Neural cell (in vitro differentiated cells): ENCODE measurements around the gene ST6GAL1. TPM values are rescaled to one million over a fixed set of nuclear protein-coding genes. Genes with fewer than 3 reads are reported as not detected.

ENCODE experiments used
- H2AFZ ChIP-seq: fragments of 200-600, 300-800 bp; sonication (generic), shearing (Covaris generic); 2 replicates; pipeline ENCODE4 v1.6.0; 2014; ENCODE audit warnings: low read depth, mild to moderate bottlenecking, antibody characterized with exemption, low read length, moderate library complexity
- H3F3A ChIP-seq: fragments of 200-600 bp; shearing (Covaris generic); 2 replicates; pipeline ENCODE4 v1.6.1; 2016; ENCODE audit warnings: mild to moderate bottlenecking, moderate library complexity, mixed read lengths, antibody characterized with exemption, low read length; ENCODE audit not compliant: insufficient read depth, poor library complexity, severe bottlenecking
- H3K27ac ChIP-seq: fragments of 200-600, 300-800 bp; sonication (generic), shearing (Covaris generic); 2 replicates; pipeline ENCODE4 v1.5.1; 2014; ENCODE audit warnings: mild to moderate bottlenecking, low read length, moderate library complexity
- H3K27me3 ChIP-seq: fragments of 300-800, 200-600 bp; sonication (generic), shearing (Covaris generic); 2 replicates; pipeline ENCODE4 v1.6.0; 2014; ENCODE audit warnings: mild to moderate bottlenecking, low read depth, low read length, moderate library complexity; ENCODE audit not compliant: insufficient read depth
- H3K36me3 ChIP-seq: fragments of 300-800, 200-600 bp; sonication (generic), shearing (Covaris generic); 2 replicates; pipeline ENCODE4 v1.5.1; 2014; ENCODE audit warnings: mild to moderate bottlenecking, antibody characterized with exemption, low read length, moderate library complexity; ENCODE audit not compliant: insufficient read depth
- H3K4me2 ChIP-seq: fragments of 300-800, 200-600 bp; sonication (generic), shearing (Covaris generic); 2 replicates; pipeline ENCODE4 v1.6.0; 2014; ENCODE audit warnings: mild to moderate bottlenecking, low read length
- H3K4me3 ChIP-seq: fragments of 300-800, 200-600 bp; sonication (generic), shearing (Covaris generic); 2 replicates; pipeline ENCODE4 v1.5.1; 2014; ENCODE audit warnings: mild to moderate bottlenecking, low read length, moderate library complexity
- H3K79me2 ChIP-seq: fragments of 200-600 bp; shearing (Covaris generic); replicated peaks from 2 replicates; pipeline ENCODE4 v1.6.0; 2014; ENCODE audit warnings: mild to moderate bottlenecking, low read length, moderate library complexity; ENCODE audit not compliant: insufficient read depth
- H3K9ac ChIP-seq: fragments of 300-800, 200-600 bp; sonication (generic), shearing (Covaris generic); 2 replicates; pipeline ENCODE4 v1.6.1; 2016; ENCODE audit warnings: mild to moderate bottlenecking, low read length, mixed read lengths
- H3K9me2 ChIP-seq: fragments of 200-600 bp; shearing (Covaris generic); 2 replicates; pipeline ENCODE4 v1.6.1; 2016; ENCODE audit warnings: mild to moderate bottlenecking, low read length, mixed read lengths; ENCODE audit not compliant: insufficient read depth
- H3K9me3 ChIP-seq: fragments of 200-600, 300-800 bp; sonication (generic), shearing (Covaris generic); 2 replicates; pipeline ENCODE4 v1.6.1; 2016; ENCODE audit warnings: mild to moderate bottlenecking, mixed run types, low read length, moderate library complexity, mixed read lengths
- H4K20me1 ChIP-seq: fragments of 200-600 bp; shearing (Covaris generic); 2 replicates; pipeline ENCODE4 v1.6.1; 2016; ENCODE audit warnings: mild to moderate bottlenecking, mixed run types; ENCODE audit not compliant: insufficient read depth
- EP300 ChIP-seq: fragments of 450-650 bp; conservative IDR thresholded peaks from 2 replicates; pipeline ENCODE4 v1.6.1; 2014; ENCODE audit warnings: antibody characterized with exemption, mild to moderate bottlenecking, moderate library complexity; ENCODE audit not compliant: poor library complexity, severe bottlenecking
- EZH2 ChIP-seq: fragments of 200-600, 300-800 bp; shearing (Covaris generic), sonication (generic); IDR thresholded peaks from 2 replicates; pipeline ENCODE4 v1.6.1; 2014; ENCODE audit warnings: antibody characterized with exemption, low read length, borderline replicate concordance, mild to moderate bottlenecking; ENCODE audit not compliant: insufficient read depth, poor library complexity, severe bottlenecking
- MXI1 ChIP-seq: fragments of 450-650 bp; conservative IDR thresholded peaks from 2 replicates; pipeline ENCODE4 v1.6.1; 2014; ENCODE audit warnings: antibody characterized with exemption, mild to moderate bottlenecking; ENCODE audit not compliant: poor library complexity, severe bottlenecking
- POLR2AphosphoS5 ChIP-seq: IDR thresholded peaks from 2 replicates; pipeline ENCODE4 v1.6.1; 2012
- RAD21 ChIP-seq: fragments of 450-650 bp; conservative IDR thresholded peaks from 2 replicates; pipeline ENCODE4 v1.6.1; 2014; ENCODE audit warnings: antibody characterized with exemption, mild to moderate bottlenecking, moderate library complexity
- SMC3 ChIP-seq: fragments of 450-650 bp; conservative IDR thresholded peaks from 2 replicates; pipeline ENCODE4 v1.6.1; 2014; ENCODE audit warnings: antibody characterized with exemption, mild to moderate bottlenecking, moderate library complexity; ENCODE audit not compliant: poor library complexity
- TAF1 ChIP-seq: IDR thresholded peaks from 2 replicates; pipeline ENCODE4 v1.6.1; 2012; ENCODE audit warnings: low read depth
- polyA plus RNA-seq: library from polyadenylated mRNA; depleted of rRNA; stranded (reverse); fragments of >200 nt; gene quantifications from 2 replicates; pipeline ENCODE4 v1.2.3, GENCODE V29; 2014
- TF ChIP-seq, protein P1 (sequence below): IDR thresholded peaks from 2 replicates; pipeline ENCODE4 v1.6.1; 2012; ENCODE audit warnings: borderline replicate concordance
- TF ChIP-seq, protein P2 (sequence below): fragments of 450-650 bp; IDR thresholded peaks from 2 replicates; pipeline ENCODE4 v1.5.1; 2014; ENCODE audit warnings: antibody characterized with exemption, mild to moderate bottlenecking, moderate library complexity; ENCODE audit not compliant: poor library complexity, severe bottlenecking

Gene ST6GAL1
- polyA plus RNA-seq, 1 donor from 2014 or later: 17.6 TPM

- H3K27ac ChIP-seq: no peak overlapping the region
- H3K36me3 ChIP-seq: no peaks in the 10 kb centered on the region
- H4K20me1 ChIP-seq: no peaks in the 10 kb centered on the region
- H3K9me2 ChIP-seq: no peaks in the 10 kb centered on the region
- no peaks in the 10 kb centered on the region for H3K9me3 ChIP-seq
- TF ChIP-seq MXI1: no peak
- TF ChIP-seq EZH2: no peak
- TF ChIP-seq EP300: no peak
- TF ChIP-seq, protein P1, sequence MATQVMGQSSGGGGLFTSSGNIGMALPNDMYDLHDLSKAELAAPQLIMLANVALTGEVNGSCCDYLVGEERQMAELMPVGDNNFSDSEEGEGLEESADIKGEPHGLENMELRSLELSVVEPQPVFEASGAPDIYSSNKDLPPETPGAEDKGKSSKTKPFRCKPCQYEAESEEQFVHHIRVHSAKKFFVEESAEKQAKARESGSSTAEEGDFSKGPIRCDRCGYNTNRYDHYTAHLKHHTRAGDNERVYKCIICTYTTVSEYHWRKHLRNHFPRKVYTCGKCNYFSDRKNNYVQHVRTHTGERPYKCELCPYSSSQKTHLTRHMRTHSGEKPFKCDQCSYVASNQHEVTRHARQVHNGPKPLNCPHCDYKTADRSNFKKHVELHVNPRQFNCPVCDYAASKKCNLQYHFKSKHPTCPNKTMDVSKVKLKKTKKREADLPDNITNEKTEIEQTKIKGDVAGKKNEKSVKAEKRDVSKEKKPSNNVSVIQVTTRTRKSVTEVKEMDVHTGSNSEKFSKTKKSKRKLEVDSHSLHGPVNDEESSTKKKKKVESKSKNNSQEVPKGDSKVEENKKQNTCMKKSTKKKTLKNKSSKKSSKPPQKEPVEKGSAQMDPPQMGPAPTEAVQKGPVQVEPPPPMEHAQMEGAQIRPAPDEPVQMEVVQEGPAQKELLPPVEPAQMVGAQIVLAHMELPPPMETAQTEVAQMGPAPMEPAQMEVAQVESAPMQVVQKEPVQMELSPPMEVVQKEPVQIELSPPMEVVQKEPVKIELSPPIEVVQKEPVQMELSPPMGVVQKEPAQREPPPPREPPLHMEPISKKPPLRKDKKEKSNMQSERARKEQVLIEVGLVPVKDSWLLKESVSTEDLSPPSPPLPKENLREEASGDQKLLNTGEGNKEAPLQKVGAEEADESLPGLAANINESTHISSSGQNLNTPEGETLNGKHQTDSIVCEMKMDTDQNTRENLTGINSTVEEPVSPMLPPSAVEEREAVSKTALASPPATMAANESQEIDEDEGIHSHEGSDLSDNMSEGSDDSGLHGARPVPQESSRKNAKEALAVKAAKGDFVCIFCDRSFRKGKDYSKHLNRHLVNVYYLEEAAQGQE: no peak
- no peak for TF ChIP-seq SMC3
- no peak for TF ChIP-seq RAD21
- TF ChIP-seq POLR2AphosphoS5: no peak
- TF ChIP-seq, protein P2, sequence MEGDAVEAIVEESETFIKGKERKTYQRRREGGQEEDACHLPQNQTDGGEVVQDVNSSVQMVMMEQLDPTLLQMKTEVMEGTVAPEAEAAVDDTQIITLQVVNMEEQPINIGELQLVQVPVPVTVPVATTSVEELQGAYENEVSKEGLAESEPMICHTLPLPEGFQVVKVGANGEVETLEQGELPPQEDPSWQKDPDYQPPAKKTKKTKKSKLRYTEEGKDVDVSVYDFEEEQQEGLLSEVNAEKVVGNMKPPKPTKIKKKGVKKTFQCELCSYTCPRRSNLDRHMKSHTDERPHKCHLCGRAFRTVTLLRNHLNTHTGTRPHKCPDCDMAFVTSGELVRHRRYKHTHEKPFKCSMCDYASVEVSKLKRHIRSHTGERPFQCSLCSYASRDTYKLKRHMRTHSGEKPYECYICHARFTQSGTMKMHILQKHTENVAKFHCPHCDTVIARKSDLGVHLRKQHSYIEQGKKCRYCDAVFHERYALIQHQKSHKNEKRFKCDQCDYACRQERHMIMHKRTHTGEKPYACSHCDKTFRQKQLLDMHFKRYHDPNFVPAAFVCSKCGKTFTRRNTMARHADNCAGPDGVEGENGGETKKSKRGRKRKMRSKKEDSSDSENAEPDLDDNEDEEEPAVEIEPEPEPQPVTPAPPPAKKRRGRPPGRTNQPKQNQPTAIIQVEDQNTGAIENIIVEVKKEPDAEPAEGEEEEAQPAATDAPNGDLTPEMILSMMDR: no peak
- TF ChIP-seq TAF1: no peak
- H3K4me3 ChIP-seq: no peak overlapping the region
- H3K27me3 ChIP-seq: no peaks in the 10 kb centered on the region
- H3K4me2 ChIP-seq: no peak overlapping the region
- no peak overlapping the region for H3K9ac ChIP-seq
- H3F3A ChIP-seq: no peaks in the 10 kb centered on the region
- no peaks in the 10 kb centered on the region for H3K79me2 ChIP-seq
- no peak overlapping the region for H2AFZ ChIP-seq
Observed at GRCh38 chr3:187027531-187028278, 97.4 kb downstream of the ST6GAL1 start.

GRCh38 chr3:187031934-187032333 is 101.6 kb downstream of the ST6GAL1 start:
- Histone ChIP-seq H3K4me3 (no peak overlapping the region), H3K9me3 (no peaks in the 10 kb centered on the region), H3K27me3 (no peaks in the 10 kb centered on the region), H3F3A (no peaks in the 10 kb centered on the region), H3K9ac (no peak overlapping the region), H3K36me3 (no peaks in the 10 kb centered on the region), H2AFZ (no peak overlapping the region), H3K27ac (no peak overlapping the region), H3K4me2 (no peak overlapping the region), H3K9me2 (no peaks in the 10 kb centered on the region), H3K79me2 (no peaks in the 10 kb centered on the region), H4K20me1 (no peaks in the 10 kb centered on the region)
- no peak for TF ChIP-seq SMC3
- TF ChIP-seq, protein P2: no peak
